T-helper 2 cell treated with Interferon-gamma antibody and Interleukin-4, amounts not matched to agents 5 μg/mL and 100 μg/mL, for 36 hours (primary cell): Measurements from ENCODE around the gene ACTR2.

Experiments used
- DNase-seq: peaks from one replicate; pipeline ENCODE4 v3.0.0; 2021; ENCODE audit warnings: low spot score
- H3K27ac Mint-ChIP-seq: one replicate; pipeline ENCODE4 v1.8.0; 2021; ENCODE audit warnings: mild to moderate bottlenecking, mixed read lengths
- H3K27me3 Mint-ChIP-seq: one replicate; pipeline ENCODE4 v1.8.0; 2021; ENCODE audit warnings: low read depth, mixed read lengths
- H3K36me3 Mint-ChIP-seq: one replicate; pipeline ENCODE4 v1.8.0; 2021; ENCODE audit warnings: low read depth, mixed read lengths
- H3K4me1 Mint-ChIP-seq: one replicate; pipeline ENCODE4 v1.8.0; 2021; ENCODE audit warnings: low read depth, mixed read lengths
- H3K4me3 Mint-ChIP-seq: one replicate; pipeline ENCODE4 v1.8.0; 2022; ENCODE audit warnings: mild to moderate bottlenecking, moderate library complexity, mixed read lengths
- H3K9me3 Mint-ChIP-seq: one replicate; pipeline ENCODE4 v1.8.0; 2021; ENCODE audit warnings: mixed read lengths

The ACTR2 gene

DNA sequence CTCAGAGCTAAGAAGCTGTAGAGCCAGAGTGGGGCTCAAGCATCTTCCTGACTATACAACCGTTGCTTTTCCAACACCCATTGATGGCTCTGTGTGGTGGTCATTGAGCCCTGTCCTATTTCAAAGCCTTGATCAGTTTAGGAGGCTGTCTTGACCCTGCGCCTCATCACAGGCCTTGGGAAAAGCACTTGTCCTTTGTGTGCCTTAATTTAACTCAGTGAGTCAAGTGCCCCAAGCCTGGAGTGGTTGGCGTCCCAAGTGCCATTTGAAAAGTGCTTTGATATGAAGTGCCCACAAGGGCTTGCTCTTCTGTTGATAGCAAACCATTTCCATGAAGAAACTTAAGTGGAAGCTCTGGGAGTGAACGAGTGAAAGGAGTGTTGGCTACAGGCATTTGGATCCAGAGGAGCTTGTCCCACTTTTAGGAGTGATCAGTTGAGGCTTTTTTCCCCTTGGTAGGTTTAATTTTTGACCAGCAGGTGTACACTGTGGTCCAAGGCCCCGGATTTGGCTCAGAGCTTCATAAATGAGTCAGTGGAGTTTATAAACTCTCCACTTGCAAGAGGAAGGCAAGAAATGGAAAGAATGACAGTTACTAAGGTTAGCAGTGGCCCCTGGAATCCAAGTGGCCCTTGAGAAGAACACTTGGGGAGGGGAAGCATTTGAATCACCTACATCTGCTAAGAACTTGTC lies 50.3 kb downstream of the ACTR2 start:
- no peak for DNase-seq
- Mint-ChIP-seq H3K36me3 (peaks cover 16% of the 10 kb centered on the region), H3K27ac (no peak overlapping the region), H3K27me3 (no peaks in the 10 kb centered on the region), H3K4me1 (peaks cover 9% of the 10 kb centered on the region), H3K9me3 (no peaks in the 10 kb centered on the region), H3K4me3 (no peak overlapping the region)

- no peak for DNase-seq
- Mint-ChIP-seq H3K27me3 (no peaks in the 10 kb centered on the region), H3K4me3 (no peak overlapping the region), H3K9me3 (no peaks in the 10 kb centered on the region), H3K4me1 (peaks cover 9% of the 10 kb centered on the region), H3K36me3 (peaks cover 15% of the 10 kb centered on the region), H3K27ac (no peak overlapping the region)
These were observed 50.9 kb downstream of the ACTR2 start for GRCh38 chr2:65278531-65278981.

- peaks cover 5% of the 10 kb centered on the region for H3K27me3 Mint-ChIP-seq
- no peak for DNase-seq
- H3K4me1 Mint-ChIP-seq: peaks cover 9% of the 10 kb centered on the region
- H3K4me3 Mint-ChIP-seq: no peak overlapping the region
- H3K9me3 Mint-ChIP-seq: no peaks in the 10 kb centered on the region
- H3K27ac Mint-ChIP-seq: no peak overlapping the region
- H3K36me3 Mint-ChIP-seq: peaks cover 7% of the 10 kb centered on the region
These were observed 52.1 kb downstream of the ACTR2 start for GRCh38 chr2:65279756-65280155.

DNA sequence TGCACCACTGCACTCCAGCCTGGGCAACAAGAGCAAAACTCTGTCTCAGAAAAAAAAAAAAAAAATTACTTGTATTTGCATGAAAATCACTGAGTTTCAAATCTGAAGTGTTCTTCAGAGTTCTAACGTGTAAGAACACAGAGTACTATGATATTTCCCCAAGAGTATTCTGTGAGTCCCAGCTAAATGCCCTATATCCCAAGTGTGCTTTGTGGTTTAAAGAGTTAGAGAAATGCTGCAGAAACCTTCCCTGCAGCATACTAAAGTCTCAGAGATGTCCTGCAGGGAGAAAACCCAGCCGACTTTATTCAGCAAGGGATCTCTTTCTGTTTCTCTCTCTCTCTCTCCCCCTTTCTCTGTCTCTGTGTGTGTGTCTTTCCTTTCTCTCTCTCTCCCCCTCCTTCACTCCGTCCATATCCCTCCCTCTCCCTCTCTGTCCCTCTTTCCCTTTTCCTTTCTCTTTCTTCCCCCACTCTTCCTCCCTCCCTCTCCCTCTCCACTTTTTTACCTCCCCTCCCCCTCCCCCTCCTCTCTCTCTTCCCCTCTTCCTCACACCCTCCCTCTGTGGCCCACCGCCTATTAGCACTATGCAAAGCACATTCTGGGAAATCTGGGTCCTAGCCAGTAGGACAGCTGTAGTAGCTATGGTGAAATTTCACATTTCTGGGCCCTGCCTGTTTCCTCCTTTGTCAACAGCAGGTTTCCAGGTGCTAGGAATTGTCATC lies 54.2 kb downstream of the ACTR2 start:
- H3K4me1 Mint-ChIP-seq: peaks cover 9% of the 10 kb centered on the region
- H3K36me3 Mint-ChIP-seq: no peaks in the 10 kb centered on the region

DNA sequence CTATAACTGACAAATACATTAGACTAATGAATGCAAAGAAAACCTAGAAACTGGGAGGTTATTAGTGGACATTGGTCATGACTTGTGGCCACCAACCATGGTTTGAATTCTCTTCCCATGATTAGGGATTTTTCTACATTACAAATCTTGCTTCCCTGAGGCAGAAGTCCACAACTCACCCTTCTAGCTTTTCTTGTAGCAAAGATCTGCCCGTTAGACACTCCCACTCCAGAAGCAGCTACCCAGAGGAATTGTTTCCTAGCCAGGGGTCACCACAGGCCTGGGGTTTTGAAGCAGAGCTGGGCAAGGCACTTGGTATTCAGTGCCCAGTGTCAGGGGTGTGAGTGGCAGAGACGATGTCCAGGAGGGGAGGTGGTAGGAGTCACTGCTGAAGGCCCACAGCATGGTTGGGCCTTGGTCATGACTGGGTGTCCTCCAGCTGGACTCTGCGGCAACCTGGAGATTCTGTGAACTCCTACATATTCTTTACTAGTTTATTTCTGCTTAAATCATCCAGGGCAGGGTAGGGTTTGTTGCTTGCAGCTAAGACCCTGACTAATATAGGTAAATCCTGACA lies 54.9 kb downstream of the ACTR2 start:
- H3K36me3 Mint-ChIP-seq: no peaks in the 10 kb centered on the region
- DNase-seq: no peak
- peaks cover 18% of the 10 kb centered on the region for H3K27me3 Mint-ChIP-seq
- H3K9me3 Mint-ChIP-seq: no peaks in the 10 kb centered on the region
- H3K4me3 Mint-ChIP-seq: no peak overlapping the region
- peaks cover 9% of the 10 kb centered on the region for H3K4me1 Mint-ChIP-seq
- no peak overlapping the region for H3K27ac Mint-ChIP-seq

More for the DNA sequence above, 54.2 kb downstream of the ACTR2 start:
- H3K27ac Mint-ChIP-seq: no peak overlapping the region
- no peaks in the 10 kb centered on the region for H3K9me3 Mint-ChIP-seq
- no peak for DNase-seq
- H3K4me3 Mint-ChIP-seq: no peak overlapping the region
- H3K27me3 Mint-ChIP-seq: peaks cover 16% of the 10 kb centered on the region

GRCh38 chr2:65287364-65287763 lies 59.7 kb downstream of the ACTR2 start:
- Mint-ChIP-seq H3K4me3 (no peak overlapping the region), H3K27ac (no peak overlapping the region), H3K27me3 (peaks cover 23% of the 10 kb centered on the region), H3K36me3 (no peaks in the 10 kb centered on the region), H3K4me1 (no peaks in the 10 kb centered on the region), H3K9me3 (no peaks in the 10 kb centered on the region)
- no peak for DNase-seq

DNA sequence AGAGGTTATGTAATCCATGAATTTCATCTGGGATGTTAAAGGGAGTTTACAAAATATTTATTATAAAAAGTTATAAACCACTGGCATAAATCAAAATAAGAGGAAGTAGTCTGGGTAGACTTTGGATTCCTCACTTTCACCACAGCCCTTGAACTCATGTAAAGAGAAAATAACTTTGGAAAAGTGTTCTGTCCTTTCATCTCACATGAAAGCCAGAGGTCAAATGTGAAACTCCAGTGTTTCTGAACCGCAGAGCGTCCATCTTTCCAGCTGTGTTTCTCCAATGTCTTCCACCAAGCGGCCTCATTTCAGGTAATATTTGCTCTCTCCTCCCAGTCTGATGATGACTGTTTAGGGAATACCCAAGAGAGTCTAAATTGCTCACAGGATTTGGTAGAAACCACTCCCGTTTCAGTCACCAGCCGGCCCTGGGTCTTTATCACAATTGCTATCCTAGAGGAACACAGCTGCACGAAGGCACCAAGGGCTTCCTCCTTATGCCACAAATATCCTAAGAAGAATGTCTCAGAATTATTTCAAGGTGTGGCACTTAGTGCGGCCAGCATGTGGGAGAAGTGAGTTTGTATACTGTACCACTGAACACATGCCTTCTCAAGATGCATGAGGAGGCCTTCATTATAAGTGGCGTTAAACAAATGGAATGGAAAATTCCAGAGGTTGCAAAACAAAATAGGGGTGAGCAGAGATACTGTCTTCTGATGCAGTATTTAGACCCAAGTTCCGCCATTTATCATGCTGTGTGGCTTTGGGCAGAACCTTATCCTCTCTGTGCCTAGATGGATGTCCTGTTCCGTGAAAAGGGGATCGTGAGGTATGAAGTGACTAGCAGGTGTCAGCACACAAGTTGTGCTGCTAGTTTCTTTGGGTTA lies 63.8 kb downstream of the ACTR2 start:
- Mint-ChIP-seq H3K27ac (no peak overlapping the region), H3K9me3 (no peaks in the 10 kb centered on the region), H3K36me3 (no peaks in the 10 kb centered on the region), H3K4me3 (no peak overlapping the region), H3K27me3 (peaks cover 22% of the 10 kb centered on the region), H3K4me1 (no peaks in the 10 kb centered on the region)
- no peak for DNase-seq

DNA sequence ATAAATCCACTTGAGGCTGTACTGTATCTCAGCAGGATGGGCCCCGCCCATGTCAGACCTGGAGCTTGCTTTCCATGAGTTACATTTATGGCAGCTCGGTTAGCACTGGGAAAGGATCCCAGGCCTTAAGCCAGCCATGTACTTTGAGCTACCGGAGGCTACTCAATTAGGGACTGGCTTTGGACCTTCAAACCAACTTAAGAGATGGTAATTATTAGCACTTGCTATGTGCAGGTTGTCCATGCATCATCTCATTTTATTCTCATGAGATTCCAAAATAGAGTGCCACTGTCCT lies 64.4 kb downstream of the ACTR2 start:
- no peak overlapping the region for H3K27ac Mint-ChIP-seq
- DNase-seq: no peak
- H3K9me3 Mint-ChIP-seq: no peaks in the 10 kb centered on the region
- H3K36me3 Mint-ChIP-seq: no peaks in the 10 kb centered on the region
- H3K4me1 Mint-ChIP-seq: peaks cover 5% of the 10 kb centered on the region
- H3K27me3 Mint-ChIP-seq: peaks cover 25% of the 10 kb centered on the region
- no peak overlapping the region for H3K4me3 Mint-ChIP-seq

GRCh38 chr2:65292461-65293011 lies 64.9 kb downstream of the ACTR2 start:
- Mint-ChIP-seq H3K27me3 (peaks cover 25% of the 10 kb centered on the region), H3K4me3 (no peak overlapping the region), H3K36me3 (no peaks in the 10 kb centered on the region), H3K27ac (no peak overlapping the region), H3K9me3 (no peaks in the 10 kb centered on the region), H3K4me1 (peaks cover 6% of the 10 kb centered on the region)
- DNase-seq: no peak

DNA sequence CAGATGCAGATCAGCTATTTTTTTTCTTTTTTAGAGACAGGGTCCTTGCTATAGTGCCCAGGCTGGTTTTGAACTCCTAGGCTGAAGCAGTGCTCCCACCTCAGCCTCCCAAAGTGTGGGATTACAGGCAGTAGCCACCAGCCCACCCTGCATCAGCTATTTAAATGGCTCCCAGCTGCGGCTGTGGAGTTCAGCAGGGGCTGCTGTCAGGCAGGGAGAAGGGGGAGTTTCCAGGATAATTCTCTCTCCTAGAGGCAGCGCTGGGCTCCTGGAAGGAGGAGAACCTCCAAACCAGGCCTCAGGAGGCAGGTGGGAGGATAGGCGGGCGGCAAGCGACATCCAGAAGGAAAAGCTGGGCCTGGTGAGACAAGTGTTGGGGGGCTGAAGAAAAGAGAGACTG lies 65.7 kb downstream of the ACTR2 start:
- Mint-ChIP-seq H3K9me3 (no peaks in the 10 kb centered on the region), H3K4me1 (peaks cover 11% of the 10 kb centered on the region), H3K4me3 (no peak overlapping the region), H3K27me3 (peaks cover 25% of the 10 kb centered on the region), H3K36me3 (no peaks in the 10 kb centered on the region), H3K27ac (no peak overlapping the region)
- no peak for DNase-seq

DNA sequence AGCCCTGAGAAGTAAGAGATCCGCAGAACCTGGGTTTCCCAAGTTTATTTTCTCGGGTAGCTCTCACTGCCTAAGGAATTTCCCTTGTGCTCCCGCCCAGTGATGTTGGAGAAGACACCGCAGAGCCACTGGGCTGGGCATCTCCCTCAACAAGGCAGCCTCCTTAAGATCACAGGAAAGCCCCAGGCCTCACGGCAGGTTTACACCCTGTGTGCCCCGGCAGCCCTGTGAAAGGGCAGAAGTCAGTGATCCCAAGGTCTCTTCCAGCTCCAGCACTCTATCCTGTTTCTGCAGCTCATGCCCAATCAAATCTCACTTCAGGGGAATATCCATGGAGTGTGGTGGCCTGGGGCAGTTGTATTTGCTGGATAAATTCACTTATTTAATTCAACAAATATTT lies 66.5 kb downstream of the ACTR2 start:
- H3K27me3 Mint-ChIP-seq: peaks cover 25% of the 10 kb centered on the region
- peaks cover 11% of the 10 kb centered on the region for H3K4me1 Mint-ChIP-seq
- H3K36me3 Mint-ChIP-seq: no peaks in the 10 kb centered on the region
- no peak overlapping the region for H3K27ac Mint-ChIP-seq
- H3K4me3 Mint-ChIP-seq: no peak overlapping the region
- no peaks in the 10 kb centered on the region for H3K9me3 Mint-ChIP-seq
- DNase-seq: no peak

DNA sequence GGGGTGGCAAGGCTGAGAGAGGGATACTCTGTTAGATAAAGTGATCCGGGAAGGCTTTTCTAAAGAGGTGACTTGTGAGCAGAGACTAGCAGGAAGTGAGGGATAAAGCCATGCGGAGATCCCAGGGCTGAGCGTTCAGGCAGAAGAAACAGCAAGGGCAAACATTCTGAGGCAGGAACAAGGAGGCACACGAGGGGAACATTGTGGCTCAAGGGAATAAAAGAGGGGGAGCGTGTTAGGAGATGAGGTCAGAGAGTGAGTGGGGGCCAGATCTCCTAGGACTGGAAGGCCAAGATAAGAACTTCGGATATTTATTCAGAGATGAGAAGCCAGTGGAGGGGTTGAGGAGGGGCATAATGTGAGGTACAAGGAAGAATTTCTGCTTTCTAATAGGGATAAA lies 67.1 kb downstream of the ACTR2 start:
- DNase-seq: no peak
- Mint-ChIP-seq H3K4me1 (peaks cover 17% of the 10 kb centered on the region), H3K9me3 (no peaks in the 10 kb centered on the region), H3K27me3 (peaks cover 25% of the 10 kb centered on the region), H3K4me3 (no peak overlapping the region), H3K27ac (no peak overlapping the region), H3K36me3 (no peaks in the 10 kb centered on the region)

DNA sequence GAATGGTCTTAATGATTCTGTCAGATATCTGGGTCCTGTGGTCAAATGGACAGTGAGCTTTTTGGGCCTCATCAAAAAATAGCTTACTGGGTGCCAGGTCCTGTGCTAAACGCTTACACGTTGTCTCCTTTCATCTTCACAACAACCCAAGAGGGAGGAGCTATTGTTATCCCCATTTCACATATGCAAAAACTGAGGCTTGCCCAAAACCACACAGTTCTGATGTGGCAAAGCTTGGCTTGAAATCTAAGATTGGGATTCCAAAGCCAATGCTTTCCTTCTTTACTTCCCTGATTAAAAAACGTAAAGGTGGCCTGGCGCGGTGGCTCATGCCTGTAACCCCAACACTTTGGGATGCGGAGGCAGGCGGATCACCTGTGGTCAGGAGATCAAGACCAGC lies 69.3 kb downstream of the ACTR2 start:
- DNase-seq: no peak
- no peak overlapping the region for H3K27ac Mint-ChIP-seq
- H3K27me3 Mint-ChIP-seq: peaks cover 21% of the 10 kb centered on the region
- H3K4me1 Mint-ChIP-seq: peaks cover 33% of the 10 kb centered on the region
- H3K36me3 Mint-ChIP-seq: no peaks in the 10 kb centered on the region
- no peak overlapping the region for H3K4me3 Mint-ChIP-seq
- no peaks in the 10 kb centered on the region for H3K9me3 Mint-ChIP-seq
